Pancreas (tissue), 10 donors: ENCODE measurements around the gene TM6SF1. TPM values are rescaled to one million over a fixed set of nuclear protein-coding genes. Genes with fewer than 3 reads are reported as not detected.

ENCODE experiments used
- ATAC-seq, 4 donors: fragments of 200-7000 bp; cut with Tn5 transposase; one replicate each; pipeline versions ENCODE4 v1.8.0 to v1.9.1; 2020; ENCODE audit warnings: mild to moderate bottlenecking in 4 of 4, moderate library complexity in 4 of 4
- DNase-seq, 6 donors: peaks; one replicate each; pipeline ENCODE4 v3.0.0-alpha.2; 2020
- FAIRE-seq: peaks from 2 replicates; lab custom pipeline; 2012; peaks lifted over from hg19 to GRCh38; lab: Jason Lieb, UNC
- H3K27ac ChIP-seq, 4 donors: fragments of 200-600 bp; sonication (generic); 1 replicate in 3 of 4; 2 replicates in 1 of 4; pipeline versions ENCODE4 v1.5.0 to v1.8.0; 2020
- H3K27me3 ChIP-seq, 4 donors: fragments of 200-600 bp; one replicate each; pipeline ENCODE4 v1.8.0; 2021
- H3K36me3 ChIP-seq, 3 donors: fragments of 200-600 bp; sonication (generic) in 1 of 3; one replicate each; pipeline versions ENCODE4 v1.5.0 to v1.8.0; 2020 to 2021
- H3K4me1 ChIP-seq, 3 donors: fragments of 200-600 bp; one replicate each; pipeline ENCODE4 v1.8.0; 2021
- H3K4me3 ChIP-seq, 4 donors: fragments of 200-600 bp; sonication (generic) in 2 of 4; one replicate each; pipeline versions ENCODE4 v1.5.0 to v1.8.0; 2020 to 2021
- H3K9me3 ChIP-seq, 4 donors: fragments of 200-600 bp; one replicate each; pipeline ENCODE4 v1.8.0; 2021
- WGBS, 2 donors: extraction: QIAGEN DNeasy Blood & Tissue Kit; methylation state at CpG; one replicate each; pipeline ENCODE4 v1.1.7; 2013; 5-methylcytosine and 5-hydroxymethylcytosine counted together
- intact Hi-C, 3 donors: fragments of 100-400 bp; cut with DNase I; formaldehyde crosslinking; loops; one replicate each; pipeline versions ENCODE4 v1.11.1 to v1.14.2; 2022
- polyA plus RNA-seq, 2 donors: library from polyadenylated mRNA; stranded (reverse); fragments of 200-250 nt; gene quantifications; one replicate each; pipeline ENCODE4 v1.2.3, GENCODE V29; 2013
- total RNA-seq, 6 donors: library from RNA; stranded (reverse); fragmentation: NEBNext Ultra II Directional in 4 of 6; extraction: Animal tissue kit (Norgen Biotek cat#: 25700) in 4 of 6; gene quantifications; one replicate each; pipeline versions ENCODE4 v1.2.1 to v1.2.4, GENCODE V29; 2021 to 2023
- TF ChIP-seq, protein P1 (sequence below), 4 donors: fragments of 200-600 bp; sonication (generic) in 3 of 4; IDR thresholded peaks; one replicate each; pipeline versions ENCODE4 v1.5.0 to v1.8.0; 2021; ENCODE audit warnings: antibody characterized with exemption in 4 of 4
- donor health status: healthy with polysubstance abuse.
- donor health status: DM: no; HTN: no; CAD: no; lungs with moderate emphysema.
- donor health status: DM: no; HTN: no; CAD: no.
- donor health status: control.
- donor health status: control.
- donor health status: Bipolar disorder and iron deficiency.
- donor health status: DM: yes; HTN: yes; CAD: no.
- donor health status: DM: no; HTN: no; CAD: no.
- donor health status: DM: no; HTN: no; CAD: no.
- donor health status: DM: yes; HTN: yes; CAD: no.

TM6SF1 gene
- total and polyA plus RNA-seq, 8 donors, result 0.19 to 6.0 (median 1.0) TPM

DNA sequence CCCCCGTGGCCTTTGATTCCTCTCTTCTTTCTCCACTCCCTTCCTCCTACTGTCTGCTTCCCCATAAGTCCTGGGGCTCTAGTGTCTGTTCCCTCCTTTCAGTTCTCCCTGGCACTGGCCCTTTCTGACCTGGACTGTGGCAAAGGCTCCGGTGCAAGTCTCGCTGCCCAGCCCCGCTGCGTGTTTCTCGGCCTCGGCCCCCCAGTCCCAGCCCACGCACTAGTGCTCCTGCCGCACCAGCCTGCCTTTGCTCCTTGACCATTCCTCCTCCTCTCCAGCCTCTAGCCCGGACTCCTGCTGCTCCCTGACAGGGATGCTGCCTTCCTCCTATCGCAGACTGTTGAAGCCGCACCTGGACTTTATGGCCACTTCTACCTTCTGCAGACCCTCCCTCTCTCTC is 2.1 kb downstream of the TM6SF1 start:
- DNase-seq, result no peak
- Histone ChIP-seq H3K4me3 (no peak overlapping the region), H3K4me1 (peaks cover 0 to 4% (median 3%) of the 10 kb centered on the region in 3 donors), H3K9me3 (no peaks in the 10 kb centered on the region), H3K27ac (no peak overlapping the region), H3K36me3 (no peaks in the 10 kb centered on the region), H3K27me3 (peaks cover 0 to 7% (median 0%) of the 10 kb centered on the region in 4 donors)
- FAIRE-seq, result no peak
- WGBS, 2 donors, result 73 to 82% methylated on average over 12 of the region's 12 CpGs
- TF ChIP-seq, protein P1, sequence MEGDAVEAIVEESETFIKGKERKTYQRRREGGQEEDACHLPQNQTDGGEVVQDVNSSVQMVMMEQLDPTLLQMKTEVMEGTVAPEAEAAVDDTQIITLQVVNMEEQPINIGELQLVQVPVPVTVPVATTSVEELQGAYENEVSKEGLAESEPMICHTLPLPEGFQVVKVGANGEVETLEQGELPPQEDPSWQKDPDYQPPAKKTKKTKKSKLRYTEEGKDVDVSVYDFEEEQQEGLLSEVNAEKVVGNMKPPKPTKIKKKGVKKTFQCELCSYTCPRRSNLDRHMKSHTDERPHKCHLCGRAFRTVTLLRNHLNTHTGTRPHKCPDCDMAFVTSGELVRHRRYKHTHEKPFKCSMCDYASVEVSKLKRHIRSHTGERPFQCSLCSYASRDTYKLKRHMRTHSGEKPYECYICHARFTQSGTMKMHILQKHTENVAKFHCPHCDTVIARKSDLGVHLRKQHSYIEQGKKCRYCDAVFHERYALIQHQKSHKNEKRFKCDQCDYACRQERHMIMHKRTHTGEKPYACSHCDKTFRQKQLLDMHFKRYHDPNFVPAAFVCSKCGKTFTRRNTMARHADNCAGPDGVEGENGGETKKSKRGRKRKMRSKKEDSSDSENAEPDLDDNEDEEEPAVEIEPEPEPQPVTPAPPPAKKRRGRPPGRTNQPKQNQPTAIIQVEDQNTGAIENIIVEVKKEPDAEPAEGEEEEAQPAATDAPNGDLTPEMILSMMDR (IDR thresholded peaks at IDR 0.05), result no peak
- peak in 2 of 4 donors; percentile 19 to 30 for ATAC-seq
- intact Hi-C loops, result no loop called here

DNA sequence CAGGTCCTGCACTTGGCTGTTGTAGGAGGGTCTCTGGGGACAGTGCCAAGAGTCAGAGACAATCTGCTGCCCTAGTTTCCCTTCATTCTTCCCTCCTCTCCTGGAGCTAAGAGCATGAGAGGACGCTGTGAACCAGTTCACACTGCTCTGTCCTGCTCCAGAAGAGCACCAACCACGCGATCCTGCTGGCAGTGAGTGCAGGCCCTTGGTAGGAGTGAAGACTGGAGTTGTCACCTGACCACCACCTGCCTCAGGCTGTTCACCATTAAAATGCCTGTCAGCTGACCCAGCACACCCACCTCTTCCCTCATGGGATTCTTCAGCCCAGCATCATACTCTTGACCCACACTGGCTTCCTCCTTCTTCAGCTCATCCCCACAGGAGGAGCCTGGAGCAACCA is 2.9 kb downstream of the TM6SF1 start:
- no peak for DNase-seq
- no peak overlapping the region for H3K27ac ChIP-seq

DNA sequence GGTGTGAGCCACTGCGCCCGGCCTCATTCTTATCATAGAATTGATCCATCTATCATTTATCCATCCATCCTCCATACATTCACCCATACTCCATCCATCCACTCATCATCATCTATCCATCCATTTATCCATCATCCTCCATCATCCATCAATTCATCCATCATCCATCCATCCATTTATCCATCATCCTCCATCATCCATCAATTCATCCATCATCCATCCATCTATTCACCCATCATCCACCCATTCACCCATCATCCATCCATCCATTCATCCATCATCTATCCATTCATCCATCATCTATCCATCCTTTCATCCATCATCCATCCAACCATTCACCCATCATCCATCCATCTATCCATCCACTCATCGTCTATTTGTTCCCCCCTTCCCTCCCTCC is 3.7 kb downstream of the TM6SF1 start:
- no peak overlapping the region for H3K27ac ChIP-seq
- 81 to 96% methylated on average over 3 of the region's 3 CpGs for WGBS, 2 donors
- H3K4me1 ChIP-seq, result peaks cover 0 to 4% (median 3%) of the 10 kb centered on the region in 3 donors
- no peak overlapping the region for H3K4me3 ChIP-seq
- ATAC-seq (no peak), FAIRE-seq (no peak), DNase-seq (no peak)
- peaks cover 0 to 7% (median 0%) of the 10 kb centered on the region in 4 donors for H3K27me3 ChIP-seq
- no peaks in the 10 kb centered on the region for H3K9me3 ChIP-seq
- TF ChIP-seq, protein P1 (IDR thresholded peaks at IDR 0.05), result no peak
- no peaks in the 10 kb centered on the region for H3K36me3 ChIP-seq
- intact Hi-C loops, result no loop called here

More for the DNA sequence above, 2.9 kb downstream of the TM6SF1 start:
- peaks cover 0 to 7% (median 0%) of the 10 kb centered on the region in 4 donors for H3K27me3 ChIP-seq
- TF ChIP-seq, protein P1 (IDR thresholded peaks at IDR 0.05), result no peak
- H3K4me1 ChIP-seq, result peaks cover 0 to 4% (median 3%) of the 10 kb centered on the region in 3 donors
- intact Hi-C loops, result no loop called here
- no peak for ATAC-seq
- no peak overlapping the region for H3K4me3 ChIP-seq
- no peaks in the 10 kb centered on the region for H3K9me3 ChIP-seq
- WGBS, 2 donors, result 66 to 67% methylated on average over 3 of the region's 3 CpGs
- FAIRE-seq, result no peak
- H3K36me3 ChIP-seq, result no peaks in the 10 kb centered on the region

DNA sequence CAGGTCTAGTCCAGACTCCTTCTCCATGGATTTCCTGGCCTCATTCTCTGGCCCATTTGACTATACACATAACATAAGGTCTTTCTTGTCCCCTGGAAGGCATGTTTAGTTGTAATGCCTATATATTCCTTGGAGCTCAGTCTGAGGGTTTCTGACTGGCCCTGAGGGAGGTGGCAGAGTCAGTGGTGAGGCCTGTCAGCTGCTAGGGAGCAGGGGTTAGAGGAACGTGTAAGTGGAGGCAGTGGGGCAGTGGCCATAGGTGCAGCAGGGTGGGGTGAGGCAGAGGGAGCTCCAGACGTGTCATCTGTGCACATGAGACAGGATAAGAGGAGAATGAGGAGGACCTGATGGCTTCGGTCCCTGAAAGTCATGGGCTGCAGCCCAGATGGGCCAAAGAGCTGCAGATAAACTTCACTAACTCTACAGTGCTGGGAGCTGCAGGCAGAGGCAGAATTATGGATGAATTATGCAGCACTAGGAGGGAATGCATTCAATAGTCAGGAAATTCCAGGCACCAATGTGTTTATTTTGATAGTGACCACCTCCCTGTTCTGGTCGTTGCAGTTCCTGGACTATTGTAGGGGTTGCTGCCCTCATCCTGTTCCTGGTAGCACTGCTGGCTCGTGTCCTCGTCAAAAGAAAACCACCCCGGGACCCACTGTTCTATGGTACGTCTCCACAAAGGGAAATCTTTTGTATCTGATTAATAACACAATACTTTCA is 4.9 kb downstream of the TM6SF1 start:
- TF ChIP-seq, protein P1 (IDR thresholded peaks at IDR 0.05), result no peak
- no peak for DNase-seq
- no peak for FAIRE-seq
- no peaks in the 10 kb centered on the region for H3K9me3 ChIP-seq
- H3K36me3 ChIP-seq, result no peaks in the 10 kb centered on the region
- 56 to 64% methylated on average over 8 of the region's 8 CpGs for WGBS, 2 donors
- H3K4me3 ChIP-seq, result no peak overlapping the region
- H3K4me1 ChIP-seq, result peaks cover 0 to 4% (median 3%) of the 10 kb centered on the region in 3 donors
- no peak overlapping the region for H3K27ac ChIP-seq
- intact Hi-C loops, result no loop called here
- H3K27me3 ChIP-seq, result peaks cover 0 to 7% (median 0%) of the 10 kb centered on the region in 4 donors
- no peak for ATAC-seq

DNA sequence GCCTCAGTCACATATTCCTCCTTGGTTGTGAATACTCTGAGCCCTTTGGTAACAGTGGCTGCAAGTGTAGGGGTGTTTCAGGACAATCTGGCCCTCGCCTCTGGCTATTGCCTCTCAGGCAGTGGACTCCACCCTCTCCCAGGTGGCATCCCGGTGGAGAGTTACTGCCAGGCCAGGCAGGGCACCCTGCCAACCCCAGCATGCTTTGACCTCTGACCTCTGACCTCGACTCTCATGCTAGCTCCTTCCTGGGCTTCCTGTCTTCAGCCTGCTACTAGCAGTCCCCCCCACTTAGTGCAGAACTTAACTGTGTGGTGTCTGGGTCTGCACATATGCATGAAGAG is 5.5 kb downstream of the TM6SF1 start:
- TF ChIP-seq, protein P1 (IDR thresholded peaks at IDR 0.05), result no peak
- no peak overlapping the region for H3K4me3 ChIP-seq
- no peak overlapping the region for H3K27ac ChIP-seq
- 37 to 46% methylated on average over 3 of the region's 3 CpGs for WGBS, 2 donors
- peaks cover 0 to 3% (median 0%) of the 10 kb centered on the region in 4 donors for H3K27me3 ChIP-seq
- H3K9me3 ChIP-seq, result no peaks in the 10 kb centered on the region
- ATAC-seq, result no peak
- H3K36me3 ChIP-seq, result no peaks in the 10 kb centered on the region
- no peak for DNase-seq
- intact Hi-C loops, result no loop called here
- H3K4me1 ChIP-seq, result peaks cover 0 to under 1% (median 0%) of the 10 kb centered on the region in 3 donors
- no peak for FAIRE-seq
